Renal pelvis (tissue), 4 donors: ENCODE data around the gene PRKN. TPM values are rescaled to one million over a fixed set of nuclear protein-coding genes. Genes with fewer than 3 reads are reported as not detected.
"Not testable (repeated sequence)": the region's sequence is repeated elsewhere in the genome, so short reads cannot be mapped to it uniquely, and the experiment has no call there.

ENCODE experiments used
- DNase-seq: peaks from one replicate; pipeline ENCODE4 v3.0.0-alpha.2; 2013
- polyA plus RNA-seq, 3 donors: library from polyadenylated mRNA; unstranded; fragments of 120-200 nt; gene quantifications; one replicate each; pipeline ENCODE4 v1.2.1, GENCODE V29; 2013; ENCODE audit not compliant: insufficient read length in 3 of 3

PRKN gene
- polyA plus RNA-seq, 3 donors: 8.0 to 12.0 (median 9.9) TPM

DNA sequence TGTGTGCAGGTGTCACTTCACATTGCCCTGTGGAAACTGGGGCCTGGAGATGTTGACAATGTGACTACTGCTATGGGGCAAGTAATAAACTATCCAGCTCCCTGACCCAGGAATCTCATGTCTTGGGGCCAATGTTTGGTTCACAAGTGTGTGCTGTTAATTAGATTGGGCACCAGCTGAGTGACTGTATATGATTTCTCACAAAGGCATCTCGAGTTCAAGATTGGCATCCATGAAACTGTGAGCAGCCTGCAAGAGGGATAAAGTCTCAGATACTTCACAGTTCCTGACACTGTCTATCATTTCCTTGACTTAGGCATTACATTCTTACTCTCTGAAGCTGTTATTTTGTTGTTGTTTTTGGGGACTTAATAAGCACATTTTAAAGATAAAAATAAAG, 264.0 kb downstream of the PRKN start:
- DNase-seq: no peak

DNA sequence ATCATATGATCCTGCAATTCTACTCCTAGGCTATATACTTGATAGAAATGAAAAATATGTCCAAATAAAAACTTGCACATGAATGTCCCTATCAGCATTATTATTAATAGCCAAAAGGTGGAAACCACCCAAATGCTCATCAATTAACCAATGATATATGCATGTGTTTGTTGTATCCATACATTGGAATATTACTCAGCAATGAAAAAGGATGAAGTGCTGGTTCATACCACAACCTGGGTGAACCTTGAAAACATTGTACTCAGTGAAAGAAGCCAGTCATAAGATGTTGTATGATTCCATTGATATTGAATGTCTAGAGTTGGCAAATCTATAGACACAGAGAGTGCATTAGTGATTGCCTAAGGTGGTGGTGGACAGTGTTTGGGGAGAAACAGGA, 267.6 kb downstream of the PRKN start:
- no peak for DNase-seq

DNA sequence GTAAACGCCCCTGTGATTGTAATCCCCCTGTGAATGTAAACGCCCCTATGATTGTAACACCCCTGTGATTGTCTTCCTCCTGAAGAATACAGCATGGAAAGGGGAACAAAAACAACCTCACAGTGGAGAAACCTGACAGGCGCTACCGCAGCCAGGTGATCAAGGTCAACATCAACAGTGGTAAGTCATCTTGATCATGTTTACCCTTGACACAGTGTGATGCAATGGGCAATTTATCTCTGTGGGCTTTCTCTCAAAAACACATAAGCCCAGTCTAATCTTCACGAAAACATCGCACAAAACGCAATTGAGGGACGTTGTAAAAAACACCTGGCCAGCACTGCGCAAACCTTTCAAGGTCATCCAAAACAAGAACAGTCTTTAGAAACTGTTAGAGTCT, 277.2 kb downstream of the PRKN start:
- no peak for DNase-seq

DNA sequence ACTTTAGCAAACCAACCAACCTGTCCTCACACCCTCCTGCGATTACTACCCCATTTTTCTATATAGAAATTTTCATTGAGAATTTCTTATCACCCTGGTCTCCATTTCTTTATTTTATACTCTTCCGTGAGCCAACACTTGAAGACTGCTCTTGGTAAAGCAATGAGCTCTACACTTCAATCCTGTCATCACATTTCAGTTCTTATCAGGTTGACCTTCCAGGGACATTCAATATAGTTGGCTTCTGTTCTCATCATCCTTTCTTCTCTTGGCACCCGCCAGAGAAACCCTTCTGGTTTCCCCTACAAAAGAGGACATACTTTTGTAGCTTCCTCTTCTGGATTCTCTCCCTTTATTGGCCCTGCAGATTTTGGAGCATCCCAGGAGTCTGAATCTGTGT, 279.3 kb downstream of the PRKN start:
- DNase-seq: no peak

DNA sequence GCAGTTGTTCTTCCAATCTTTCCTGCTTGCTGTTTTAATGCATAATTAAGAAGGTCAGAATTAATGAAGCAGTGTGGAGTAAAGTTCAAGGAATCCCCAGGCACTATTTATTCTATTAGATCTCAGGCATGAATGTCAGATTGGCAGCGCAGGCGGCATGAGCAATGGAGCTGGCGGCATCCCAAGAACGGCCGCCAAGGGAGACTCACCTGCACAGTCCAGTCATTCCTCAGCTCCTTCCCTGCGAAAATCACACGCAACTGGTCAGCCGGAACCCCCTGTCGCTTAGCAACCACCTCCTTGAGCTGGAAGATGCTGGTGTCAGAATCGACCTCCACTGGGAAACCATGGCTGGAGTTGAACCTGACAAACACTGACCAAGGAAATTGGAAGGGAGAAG, 284.5 kb downstream of the PRKN start:
- DNase-seq: peak; percentile 41

DNA sequence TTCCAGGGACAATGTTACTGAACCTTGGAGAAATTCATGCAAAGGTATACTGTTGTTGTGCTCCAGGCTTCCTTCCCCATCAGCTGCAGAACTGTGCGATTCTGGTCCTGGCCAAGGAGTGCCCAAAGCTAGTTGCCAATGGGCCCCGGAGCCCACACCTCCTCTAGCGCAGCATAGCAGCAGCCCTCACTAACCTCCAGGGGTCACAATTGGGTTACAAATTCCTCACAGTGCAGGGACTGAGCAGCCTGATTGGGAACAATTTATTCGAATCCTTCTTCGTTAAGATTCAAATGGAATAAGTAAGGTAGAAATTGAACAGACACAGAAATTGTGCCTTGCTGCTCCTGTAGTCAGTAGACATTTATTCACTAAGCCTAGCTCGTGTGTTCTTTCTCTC, 284.9 kb downstream of the PRKN start:
- peak; percentile 45 for DNase-seq

DNA sequence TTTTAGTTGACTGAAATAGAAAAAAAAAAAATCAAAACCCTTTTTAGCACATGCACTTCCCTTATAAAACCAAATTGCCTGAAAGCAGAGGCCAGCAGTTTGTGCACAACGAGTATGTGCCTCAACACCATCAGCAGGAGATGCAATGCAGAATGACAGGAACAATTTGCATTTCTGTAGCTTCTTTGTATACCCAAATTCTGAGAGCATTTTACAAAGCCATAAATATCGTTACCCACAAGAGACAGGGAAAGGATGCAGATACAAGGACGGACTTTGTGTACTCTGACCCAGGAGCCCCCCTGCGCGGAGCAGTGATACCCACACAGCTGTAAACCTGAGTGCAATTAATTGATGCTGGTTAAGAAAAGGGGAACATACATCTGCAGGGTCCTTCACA, 285.6 kb downstream of the PRKN start:
- DNase-seq: no peak

DNA sequence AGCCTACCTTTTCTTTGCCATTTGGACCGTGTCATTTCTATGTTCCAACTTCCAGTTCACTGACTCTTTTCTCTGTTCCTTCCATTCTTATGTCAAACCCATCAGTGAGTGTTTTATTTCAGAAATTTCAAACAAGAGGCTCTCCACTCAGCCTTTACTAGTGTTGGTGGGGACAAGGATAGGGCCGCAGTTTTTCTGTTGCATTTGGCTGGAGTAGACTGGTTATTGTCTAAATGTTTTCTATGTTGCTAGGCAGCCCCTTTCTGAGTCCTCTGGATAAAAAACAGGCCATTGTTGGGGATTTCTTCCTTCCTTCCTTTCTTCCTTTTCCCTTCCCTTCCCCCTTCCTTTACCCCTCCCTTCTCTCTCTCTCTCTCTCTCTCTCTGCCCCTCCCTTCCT, 288.6 kb downstream of the PRKN start:
- DNase-seq: no peak

DNA sequence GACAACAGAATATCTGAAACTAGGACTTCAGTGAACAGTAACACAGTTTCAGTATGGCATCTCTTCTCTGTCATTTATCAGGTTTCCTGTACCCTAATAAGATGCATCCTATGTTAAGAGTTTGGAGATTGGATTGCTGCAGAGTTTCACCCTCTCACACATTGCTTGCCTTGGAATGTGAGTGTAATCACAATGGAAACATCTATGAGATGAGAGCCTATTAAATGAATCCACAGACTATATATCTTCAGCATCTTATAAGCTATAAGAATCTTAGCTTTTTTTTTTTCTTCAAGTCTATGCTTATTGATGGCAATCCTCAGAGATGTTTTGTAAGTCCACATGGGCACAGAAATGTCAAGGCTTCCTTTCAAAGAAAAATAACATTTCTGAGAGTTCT, 292.5 kb downstream of the PRKN start:
- DNase-seq: no peak

DNA sequence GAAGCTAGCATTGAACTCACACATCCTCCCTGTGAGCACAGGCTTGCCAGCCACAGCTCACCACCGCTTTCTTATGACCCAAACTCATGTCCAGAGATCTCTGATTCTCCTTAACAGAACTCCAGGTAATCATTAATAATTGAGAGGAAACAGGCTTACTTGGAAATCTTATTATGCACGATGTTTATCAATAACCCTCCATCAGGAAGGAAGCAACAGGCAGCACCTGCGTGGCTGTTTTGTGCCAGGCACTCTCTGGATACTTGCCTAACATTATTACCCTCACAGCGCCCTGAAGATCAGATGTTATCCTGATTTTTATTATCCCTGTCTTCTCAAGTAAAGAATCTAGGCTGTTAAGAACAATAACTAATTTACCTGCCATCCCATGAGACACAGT, 306.6 kb downstream of the PRKN start:
- no peak for DNase-seq

DNA sequence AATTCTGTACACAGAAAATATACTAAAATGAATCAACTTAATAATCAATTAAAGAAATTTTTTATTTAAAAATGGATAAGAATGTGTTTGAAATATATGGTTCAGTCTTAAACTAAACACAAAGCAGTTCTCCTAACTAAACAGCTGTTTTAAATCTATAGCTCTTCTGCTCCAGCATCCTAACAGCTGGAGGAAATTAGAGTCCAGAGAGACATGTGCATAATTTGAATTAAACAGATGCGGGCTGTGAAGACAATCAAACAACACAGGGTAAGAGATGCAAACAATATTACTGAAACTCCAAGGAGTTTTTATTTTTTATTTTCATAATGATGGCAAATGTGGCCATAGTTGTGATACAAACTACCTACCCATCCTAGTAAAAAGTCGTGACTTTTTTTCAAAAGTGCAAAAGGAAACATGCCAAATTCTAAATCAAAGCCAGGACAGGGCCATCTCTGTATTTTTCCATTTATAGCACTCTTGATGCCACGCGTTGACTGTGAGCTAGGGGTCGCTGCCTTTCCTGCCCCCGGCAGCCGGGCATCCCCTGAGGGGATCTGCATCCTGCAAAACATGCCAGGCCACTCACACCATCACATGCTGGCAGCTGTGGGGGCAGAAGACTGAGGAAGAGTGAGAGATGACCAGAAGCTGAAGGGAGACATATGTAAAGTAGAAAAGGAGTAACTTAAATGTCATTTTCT, 310.6 kb downstream of the PRKN start:
- DNase-seq: peak; percentile 9

DNA sequence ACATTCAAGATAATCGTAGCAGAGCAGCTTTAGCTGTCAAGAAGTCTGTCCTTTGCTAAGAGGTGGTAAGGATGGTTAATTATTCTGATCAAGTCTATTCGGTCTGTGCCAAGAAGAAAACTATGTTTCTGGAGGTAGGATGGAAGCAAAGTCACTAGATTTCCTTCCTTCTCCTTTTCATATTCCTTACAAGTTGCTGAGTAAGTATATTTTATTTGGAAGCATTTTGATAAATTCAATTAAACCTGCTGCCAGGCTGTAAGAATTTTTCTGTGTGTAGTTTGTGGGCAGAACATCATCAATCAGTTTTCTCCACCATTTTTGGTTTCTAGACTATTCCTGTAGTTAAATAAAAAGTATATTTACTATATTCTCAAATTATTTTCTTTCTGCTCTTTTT, 311.3 kb downstream of the PRKN start:
- no peak for DNase-seq

DNA sequence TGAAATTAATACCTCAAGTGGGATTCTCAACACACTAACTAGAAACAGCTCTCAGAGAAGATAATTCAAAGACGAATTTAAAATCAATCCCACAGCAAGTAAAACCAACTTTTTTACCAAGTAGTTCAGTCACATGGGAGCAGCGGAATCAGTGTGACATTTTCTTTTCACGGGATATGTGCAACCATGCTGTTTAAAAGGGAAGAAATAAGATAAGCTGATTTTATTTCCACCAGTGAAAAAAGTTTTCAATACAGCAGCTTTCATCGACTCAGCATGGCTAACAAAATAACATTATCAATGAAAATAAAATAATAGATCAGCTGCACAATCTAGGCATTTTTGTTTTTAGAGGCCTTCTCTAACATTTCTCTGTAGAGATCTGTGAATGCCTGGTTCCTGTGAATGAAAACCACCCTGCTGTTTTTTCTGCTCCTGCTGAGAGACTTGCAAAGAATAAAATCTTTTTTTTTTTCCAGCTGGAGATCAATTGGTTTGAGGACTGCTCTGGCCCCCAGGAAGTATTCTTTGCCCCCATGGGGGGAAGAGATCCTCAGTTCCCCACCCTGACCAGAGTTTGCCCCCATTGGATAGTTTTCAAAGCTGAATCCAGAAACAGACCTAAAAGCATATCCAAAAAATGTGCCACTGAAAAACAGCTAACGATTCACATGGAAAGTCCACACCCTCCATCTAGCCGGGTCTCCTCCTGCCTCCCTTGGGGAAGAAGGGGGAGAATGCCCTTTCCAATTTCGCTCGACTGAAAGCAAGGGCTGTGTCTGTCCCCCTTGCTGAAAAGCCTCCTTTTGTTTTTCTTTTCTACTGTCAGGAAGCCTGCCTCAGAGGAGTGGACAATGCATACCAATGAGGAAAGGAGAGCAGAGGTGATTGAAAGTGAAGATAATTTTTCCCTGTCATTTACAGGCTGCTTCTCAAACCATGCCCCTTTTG, 317.6 kb downstream of the PRKN start:
- no peak for DNase-seq

DNA sequence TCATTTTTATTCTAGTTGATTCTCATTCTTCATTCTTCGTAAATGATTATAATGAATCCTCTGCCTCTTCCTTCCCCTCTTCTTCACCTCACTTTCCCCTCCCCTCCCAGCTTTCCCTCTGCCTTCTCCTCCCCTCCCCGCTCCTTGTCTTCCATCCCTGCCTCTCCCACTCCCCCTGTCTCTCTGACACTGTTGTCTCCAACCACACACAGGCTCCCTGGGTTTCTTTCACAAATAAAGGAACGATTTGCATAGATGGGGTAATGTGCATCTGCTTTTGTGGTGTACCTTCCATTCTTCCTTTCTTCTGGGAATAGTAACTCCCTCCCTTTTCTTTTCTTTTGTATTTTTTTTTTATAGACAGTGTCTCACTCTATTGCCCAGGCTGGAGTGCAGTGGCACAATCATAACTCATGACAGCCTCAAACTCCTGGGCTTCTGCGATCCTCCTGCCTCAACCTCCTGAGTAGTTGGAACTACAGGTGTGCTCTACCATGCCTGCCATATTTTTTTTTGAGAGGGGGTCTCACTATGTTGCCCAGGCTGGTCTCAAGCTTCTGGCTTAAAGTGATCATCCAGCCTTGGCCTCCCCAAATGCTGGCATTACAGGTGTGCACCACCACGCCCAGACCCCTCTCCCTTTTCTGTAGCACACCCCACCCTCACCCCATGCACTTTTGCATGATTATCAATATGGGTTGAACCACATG, 318.6 kb downstream of the PRKN start:
- no peak for DNase-seq

DNA sequence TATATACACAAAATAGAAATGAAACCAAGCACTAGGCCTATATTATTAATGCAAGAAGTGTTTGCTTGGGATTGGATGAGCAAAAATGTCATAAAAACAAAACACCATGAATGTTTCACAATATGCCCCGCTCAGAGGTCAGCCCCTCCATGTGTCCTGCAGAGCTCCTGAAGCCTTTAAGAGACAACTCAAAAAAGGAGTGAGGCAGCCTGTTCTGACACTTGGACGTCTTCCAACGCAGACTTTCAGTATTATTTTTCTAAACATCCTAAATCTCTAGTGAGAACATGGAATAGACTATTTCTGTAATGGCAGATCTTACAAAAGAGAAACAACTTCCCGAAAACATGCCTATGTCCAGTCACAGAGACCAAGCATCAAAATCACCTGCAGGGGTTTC, 322.6 kb downstream of the PRKN start:
- DNase-seq: no peak

DNA sequence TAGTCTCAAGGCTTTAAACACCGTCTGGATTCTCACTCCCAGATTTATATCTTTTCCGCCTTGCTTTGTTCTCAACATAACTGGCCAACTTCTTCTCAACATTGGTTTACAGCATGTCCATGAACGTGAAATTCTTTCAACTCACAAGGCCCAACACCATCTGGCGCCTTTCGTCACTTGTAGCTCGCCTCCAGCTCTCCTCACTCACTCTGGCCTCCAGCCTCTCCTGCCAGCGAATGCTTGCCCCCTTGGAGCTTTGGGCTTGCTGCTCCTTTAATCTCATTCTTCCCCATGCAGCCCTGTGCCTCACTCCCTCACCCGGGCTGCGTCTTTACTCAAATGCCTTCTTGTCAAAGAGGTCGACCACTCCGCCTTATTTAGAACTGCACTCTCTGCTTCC, 324.5 kb downstream of the PRKN start:
- DNase-seq: no peak

DNA sequence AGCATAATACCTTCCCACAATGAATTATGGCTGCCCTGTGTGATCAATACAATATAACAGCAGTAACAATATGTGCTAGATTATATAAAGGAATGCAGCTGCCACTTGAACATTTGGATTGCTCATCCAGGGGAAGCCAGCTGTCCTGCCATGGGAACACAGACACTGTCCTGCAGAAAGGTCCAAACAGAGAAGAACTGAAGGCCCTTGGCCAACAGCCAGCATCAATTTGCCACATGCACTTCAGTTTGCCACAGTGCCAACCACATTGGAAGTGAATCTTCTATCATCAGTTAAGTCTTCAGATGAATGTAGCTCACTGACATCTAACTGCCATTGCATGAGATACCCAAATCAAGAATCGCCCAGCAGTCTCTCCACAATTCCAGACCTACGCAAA, 332.4 kb downstream of the PRKN start:
- no peak for DNase-seq

DNA sequence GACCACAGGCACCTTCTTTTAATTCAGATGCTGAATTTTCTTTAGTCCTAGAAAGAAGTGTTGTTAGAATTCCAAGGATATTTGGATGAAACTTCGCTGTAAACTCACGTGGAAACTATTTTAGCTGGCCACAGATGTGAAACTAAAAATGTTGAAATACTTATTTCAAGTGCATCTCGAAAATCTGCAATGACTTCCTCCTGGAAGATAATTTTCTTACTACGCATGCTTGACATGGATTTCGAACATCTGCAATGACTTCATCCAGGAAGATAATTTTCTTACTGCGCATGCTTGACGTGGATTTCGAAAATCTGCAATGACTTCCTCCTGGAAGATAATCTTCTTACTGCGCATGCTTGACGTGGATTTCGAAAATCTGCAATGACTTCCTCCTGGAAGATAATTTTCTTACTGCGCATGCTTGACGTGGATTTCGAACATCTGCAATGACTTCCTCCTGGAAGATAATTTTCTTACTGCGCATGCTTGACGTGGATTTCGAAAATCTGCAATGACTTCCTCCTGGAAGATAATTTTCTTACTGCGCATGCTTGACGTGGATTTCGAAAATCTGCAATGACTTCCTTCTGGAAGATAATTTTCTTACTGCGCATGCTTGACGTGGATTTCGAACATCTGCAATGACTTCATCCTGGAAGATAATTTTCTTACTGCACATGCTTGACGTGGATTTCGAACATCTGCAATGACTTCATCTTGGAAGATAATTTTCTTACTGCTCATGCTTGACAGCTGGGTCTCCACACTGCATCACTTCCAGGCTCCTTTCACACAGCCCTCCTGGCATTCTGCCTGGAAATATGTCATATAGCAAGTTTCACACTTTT, 336.4 kb downstream of the PRKN start:
- not testable (repeated sequence) for DNase-seq

DNA sequence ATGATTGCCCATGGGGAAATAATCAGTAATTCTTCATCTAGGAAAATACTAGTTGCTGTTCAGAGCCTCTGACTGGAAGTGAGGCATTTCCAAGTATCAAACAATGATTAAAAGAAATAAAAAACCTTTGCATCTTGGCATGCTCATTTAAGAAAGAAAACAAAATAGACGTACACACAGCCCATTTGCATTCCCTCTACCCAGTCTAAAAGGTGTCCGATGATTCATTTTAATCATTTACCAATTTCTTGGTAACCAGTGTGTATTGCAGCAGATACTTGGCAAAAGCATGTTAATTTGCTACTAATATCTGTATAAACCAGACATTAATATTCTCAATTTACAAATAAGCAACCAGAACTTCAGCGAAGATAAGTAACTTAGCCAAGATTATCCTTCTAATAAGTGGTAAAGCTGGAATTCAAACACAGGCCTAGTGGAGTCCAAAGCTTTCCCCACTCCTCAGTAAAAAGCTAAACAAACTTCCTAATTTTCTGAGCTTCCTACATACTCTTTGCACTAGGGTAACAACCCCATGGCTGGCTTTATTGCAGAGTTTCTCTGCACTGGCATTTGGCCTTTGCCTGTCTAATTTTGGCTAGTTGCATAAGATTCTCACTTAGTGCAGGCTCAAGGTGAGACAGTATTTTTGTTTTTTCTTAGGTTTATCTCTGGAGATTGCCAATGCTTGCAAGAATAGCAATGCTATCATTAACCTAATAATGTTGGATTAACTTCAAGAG, 338.1 kb downstream of the PRKN start:
- no peak for DNase-seq

DNA sequence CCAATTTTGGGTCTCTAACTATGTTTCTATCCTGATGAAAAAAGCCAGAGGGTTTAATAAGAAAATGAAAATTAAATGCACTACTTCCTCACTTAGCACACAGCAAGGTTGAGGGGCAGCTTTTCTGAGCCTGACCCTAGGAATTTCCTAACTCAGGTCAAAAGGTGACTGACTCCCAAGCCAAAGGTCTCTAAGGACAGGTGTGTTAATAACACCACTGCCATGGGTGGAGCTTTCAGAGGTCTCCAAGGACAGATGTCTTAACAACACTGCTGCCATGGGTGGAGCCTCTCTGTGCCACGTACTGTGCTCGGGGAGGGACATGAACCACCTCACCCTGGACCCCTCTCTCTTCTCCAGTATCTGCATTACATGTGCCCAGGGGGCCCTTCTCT, 339.2 kb downstream of the PRKN start:
- DNase-seq: no peak
